ENCODE data around the gene PDE7B. TPM values are rescaled to one million over a fixed set of nuclear protein-coding genes. Genes with fewer than 3 reads are reported as not detected.
"Not testable (repeated sequence)": the region's sequence is repeated elsewhere in the genome, so short reads cannot be mapped to it uniquely, and the experiment has no call there.

Gene PDE7B
- total and polyA plus RNA-seq, 9 of the 15 experiments (the other 6 are each of a cell fraction or from before 2014, with no cell fraction given), result 0.01 TPM; not detected in 8

DNA sequence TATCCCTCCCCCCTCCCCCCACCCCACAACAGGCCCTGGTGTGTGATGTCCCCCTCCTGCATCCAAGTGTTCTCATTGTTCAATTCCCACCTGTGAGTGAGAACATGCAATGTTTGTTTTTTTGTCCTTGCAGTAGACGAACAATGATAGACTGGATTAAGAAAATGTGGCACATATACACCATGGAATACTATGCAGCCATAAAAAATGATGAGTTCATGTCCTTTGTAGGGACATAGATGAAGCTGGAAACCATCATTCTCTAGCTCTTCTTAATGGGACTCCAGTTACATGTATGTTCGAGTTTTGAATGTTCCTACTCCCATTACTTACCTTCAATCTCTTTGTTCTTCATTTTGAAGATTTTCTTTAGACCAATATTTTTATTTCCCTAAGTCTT lies 13.4 kb downstream of the PDE7B start:
- H3K4me1 ChIP-seq (replicated peaks in 1 of 2; ENCODE audit: control insufficient read depth in 2 of 2, insufficient read depth in 2 of 2, low read length in 2 of 2); H3K79me2 ChIP-seq (ENCODE audit: control insufficient read depth, insufficient read depth, low read length); H2AFZ ChIP-seq (ENCODE audit: low read depth, low read length); H3K9me1 ChIP-seq (ENCODE audit: control insufficient read depth, insufficient read depth, low read length); H3K4me3 ChIP-seq; FAIRE-seq; ATAC-seq; POLR2A ChIA-PET; H3K27me3 ChIP-seq (ENCODE audit: control insufficient read depth in 2 of 2, insufficient read depth in 2 of 2, low read length in 2 of 2); H3K36me3 ChIP-seq (ENCODE audit: control insufficient read depth, insufficient read depth, low read length); CTCF ChIA-PET (ENCODE audit: low intra/inter-chr PET ratio); H3K27ac ChIP-seq (ENCODE audit: extremely low read depth, low read depth, low read length); intact Hi-C loops (cut with micrococcal nuclease); H4K20me1 ChIP-seq (replicated peaks; ENCODE audit: control insufficient read depth, insufficient read depth, low read length); BruUV-seq (replicated peaks); DNase-seq (ENCODE audit: extremely low read depth in 1 of 4, low spot score in 3 of 4); H3K9me3 ChIP-seq (replicated peaks; ENCODE audit: control insufficient read depth, insufficient read depth, low read depth, low read length); H3K9ac ChIP-seq (ENCODE audit: insufficient read depth in 1 of 2, low read depth in 2 of 2, low read length in 2 of 2); H3K4me2 ChIP-seq (ENCODE audit: insufficient read depth, low read length); in situ Hi-C loops (cut with MboI): not testable (repeated sequence)
- 2% methylated on average over 2 of the region's 2 CpGs for WGBS (ENCODE audit: insufficient coverage, low coverage, missing lambda C conversion rate)
- peak; percentile 60 for TF ChIP-seq ZNF146 (CRISPR knock-in tag; IDR thresholded peaks at IDR 0.05; ENCODE audit: unreplicated experiment)

DNA sequence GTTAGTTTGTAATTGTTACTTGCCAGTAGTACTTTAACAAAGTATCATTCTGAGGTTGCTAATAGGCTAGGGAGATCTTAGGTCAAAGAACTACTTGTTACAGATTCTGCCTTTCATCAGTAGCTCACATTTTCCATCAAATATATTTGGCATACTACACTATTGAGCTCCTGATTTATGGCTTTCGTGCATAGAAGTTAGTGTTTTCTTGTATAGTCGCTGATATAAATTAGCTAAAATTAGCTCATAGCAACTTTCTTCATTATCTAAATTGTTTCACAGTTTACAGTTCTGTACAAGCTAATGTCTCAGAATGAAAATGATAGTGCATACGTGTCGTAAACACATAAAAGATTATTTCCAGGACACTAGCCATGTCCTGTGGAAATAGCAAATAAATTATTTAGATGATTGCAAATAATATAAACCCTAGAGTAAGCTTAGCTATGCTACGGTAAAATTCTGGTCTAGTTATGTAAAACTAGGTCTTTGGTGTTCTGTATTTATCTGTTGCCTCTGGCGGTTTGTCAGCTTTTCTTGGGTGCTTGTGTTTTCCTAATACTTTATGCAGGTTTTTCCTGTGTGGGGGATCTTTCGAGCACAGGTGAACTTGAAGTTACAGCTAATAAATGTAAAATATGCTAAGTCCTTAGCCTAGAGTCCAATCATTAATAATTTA lies 15.1 kb downstream of the PDE7B start:
- Histone ChIP-seq H4K20me1 (replicated peaks; ENCODE audit: control insufficient read depth, insufficient read depth, low read length) (no peaks in the 10 kb centered on the region), H3K4me2 (ENCODE audit: insufficient read depth, low read length) (no peak overlapping the region), H3K27me3 (ENCODE audit: control insufficient read depth in 2 of 2, insufficient read depth in 2 of 2, low read length in 2 of 2) (no peaks in the 10 kb centered on the region), H3K9ac (ENCODE audit: insufficient read depth in 1 of 2, low read depth in 2 of 2, low read length in 2 of 2) (no peak overlapping the region), H3K4me1 (replicated peaks in 1 of 2; ENCODE audit: control insufficient read depth in 2 of 2, insufficient read depth in 2 of 2, low read length in 2 of 2) (no peaks in the 10 kb centered on the region), H2AFZ (ENCODE audit: low read depth, low read length) (no peak overlapping the region), H3K27ac (ENCODE audit: extremely low read depth, low read depth, low read length) (no peak overlapping the region), H3K9me3 (replicated peaks; ENCODE audit: control insufficient read depth, insufficient read depth, low read depth, low read length) (no peaks in the 10 kb centered on the region), H3K36me3 (ENCODE audit: control insufficient read depth, insufficient read depth, low read length) (no peaks in the 10 kb centered on the region), H3K4me3 (no peak overlapping the region), H3K79me2 (ENCODE audit: control insufficient read depth, insufficient read depth, low read length) (no peaks in the 10 kb centered on the region), H3K9me1 (ENCODE audit: control insufficient read depth, insufficient read depth, low read length) (no peaks in the 10 kb centered on the region)
- CTCF ChIA-PET (ENCODE audit: low intra/inter-chr PET ratio), result no interaction called here
- in situ Hi-C loops (cut with MboI), result no loop called here
- 1% methylated on average over 7 of the region's 7 CpGs for WGBS (ENCODE audit: insufficient coverage, low coverage, missing lambda C conversion rate)
- no TSS peak for BruUV-seq (replicated peaks)
- intact Hi-C loops (cut with micrococcal nuclease), result no loop called here
- ATAC-seq (no peak), DNase-seq (ENCODE audit: extremely low read depth in 1 of 4, low spot score in 3 of 4) (no peak), FAIRE-seq (no peak)
- POLR2A ChIA-PET, result interaction anchor here (0.6 to 1.0 kb wide), 2 partner anchors 22 to 35 kb away, joined by 3 read pairs; no protein-coding TSS in a partner anchor
- TF ChIP-seq ZNF764 (CRISPR knock-in tag; IDR thresholded peaks at IDR 0.05; ENCODE audit: low read depth), result no peak
- TF ChIP-seq HNRNPL (IDR thresholded peaks at IDR 0.05; ENCODE audit: low read depth, low read length), result no peak
